HG02852 (cell line): ENCODE results near the gene KCNK4.

ENCODE experiments used
- ATAC-seq: cut with Tn5 transposase; IDR thresholded peaks from one replicate; pipeline ENCODE4 v1.9.1; 2021; ENCODE audit warnings: mild to moderate bottlenecking, moderate library complexity; ENCODE audit not compliant: unreplicated experiment

KCNK4 gene

GRCh38 chr11:64342869-64343745 is 52.0 kb downstream of the KCNK4 start:
- ATAC-seq = no peak

GRCh38 chr11:64343767-64344559 is 52.9 kb downstream of the KCNK4 start:
- ATAC-seq = no peak

DNA sequence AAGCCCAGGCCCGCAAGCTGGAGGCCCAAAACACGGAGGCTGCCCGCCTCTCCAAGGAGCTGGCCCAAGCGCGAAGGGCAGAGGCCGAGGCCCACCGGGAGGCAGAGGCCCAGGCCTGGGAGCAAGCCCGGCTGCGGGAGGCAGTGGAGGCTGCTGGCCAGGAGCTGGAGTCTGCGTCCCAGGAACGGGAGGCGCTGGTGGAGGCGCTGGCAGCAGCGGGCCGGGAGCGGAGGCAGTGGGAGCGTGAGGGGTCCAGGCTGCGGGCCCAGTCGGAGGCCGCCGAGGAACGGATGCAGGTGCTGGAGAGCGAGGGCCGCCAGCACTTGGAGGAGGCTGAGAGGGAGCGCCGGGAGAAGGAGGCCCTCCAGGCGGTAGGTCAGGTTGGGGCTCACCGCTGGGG is 53.7 kb downstream of the KCNK4 start:
- ATAC-seq = no peak

DNA sequence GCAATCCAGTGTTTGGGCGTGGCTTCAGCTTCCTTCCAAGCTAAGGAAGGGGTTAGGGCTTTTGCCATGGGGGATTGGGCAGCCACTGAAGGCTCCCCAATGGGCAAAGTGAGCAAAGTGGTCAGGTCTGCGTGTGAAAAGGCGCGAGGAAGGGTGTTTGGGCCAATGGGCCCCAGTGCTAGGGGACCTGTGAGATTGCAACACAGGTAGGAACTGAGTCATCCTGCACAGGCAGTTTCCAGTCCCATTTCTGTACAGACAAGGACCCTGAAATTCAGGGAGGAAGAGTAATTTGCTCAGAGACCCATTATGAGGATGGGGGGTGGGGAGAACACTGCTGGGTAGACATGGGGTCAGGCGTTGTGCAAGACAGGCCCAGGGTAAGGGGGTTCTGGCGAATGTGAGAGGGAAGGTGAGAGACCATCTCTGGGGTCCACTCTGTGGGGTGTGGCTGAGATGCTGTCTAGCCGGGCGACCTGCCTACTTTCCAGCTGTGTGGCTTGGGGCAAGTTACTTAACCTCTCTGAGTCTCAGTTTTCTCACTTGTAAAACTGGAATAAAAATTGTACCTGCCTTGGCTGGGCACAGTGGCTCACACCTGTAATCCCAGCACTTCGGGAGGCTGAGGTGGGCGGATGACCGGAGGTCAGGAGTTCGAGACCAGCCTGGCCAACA is 56.2 kb downstream of the KCNK4 start:
- no peak for ATAC-seq

- no peak for ATAC-seq
These were observed 57.4 kb downstream of the KCNK4 start for GRCh38 chr11:64348383-64349024.

DNA sequence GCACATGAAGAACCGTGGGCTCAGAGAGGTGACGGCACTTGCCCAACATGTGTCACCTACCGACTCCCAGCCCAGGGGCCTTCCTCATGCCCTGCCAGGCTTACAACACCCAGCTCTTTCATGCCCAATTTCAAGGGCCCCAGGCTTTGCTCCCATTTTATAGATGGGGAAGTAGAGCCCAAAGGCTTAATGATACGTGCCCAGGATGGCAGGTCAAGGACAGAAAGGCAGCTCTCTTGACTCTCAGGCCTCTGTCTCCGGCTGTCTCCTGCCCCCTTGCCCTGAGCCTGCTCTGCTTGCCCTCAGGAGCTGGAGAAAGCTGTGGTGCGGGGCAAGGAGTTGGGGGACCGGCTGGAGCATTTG is 57.9 kb downstream of the KCNK4 start:
- ATAC-seq = no peak

DNA sequence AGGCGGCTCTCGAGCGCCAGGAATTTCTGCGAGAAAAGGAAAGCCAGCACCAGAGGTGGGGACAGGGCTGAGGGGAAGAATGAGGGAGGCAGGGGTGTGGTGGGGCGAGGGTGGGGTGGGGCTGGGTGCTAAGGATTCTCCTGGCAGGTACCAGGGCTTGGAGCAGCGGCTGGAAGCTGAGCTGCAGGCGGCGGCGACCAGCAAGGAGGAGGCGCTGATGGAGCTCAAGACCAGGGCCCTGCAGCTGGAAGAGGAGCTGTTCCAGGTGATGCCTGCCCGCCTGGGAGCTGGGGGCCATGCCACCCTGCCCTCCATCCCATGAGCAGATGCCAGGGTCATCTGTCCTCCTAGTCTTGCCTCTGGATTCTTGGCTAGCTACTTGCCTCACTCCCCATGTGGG is 58.3 kb downstream of the KCNK4 start:
- ATAC-seq = no peak
